Epithelial cell of proximal tubule (primary cell): Measurements from ENCODE around the gene TTC9B. TPM values are rescaled to one million over a fixed set of nuclear protein-coding genes. Genes with fewer than 3 reads are reported as not detected.

Source experiments
- DNase-seq: peaks from one replicate; pipeline ENCODE4 v3.0.0-alpha.2; 2011; ENCODE audit warnings: low read depth
- H3K4me3 ChIP-seq: 2 replicates; pipeline ENCODE4 v1.5.1; 2011; ENCODE audit warnings: low read depth, mild to moderate bottlenecking, low read length
- CTCF ChIP-seq: conservative IDR thresholded peaks from 2 replicates; pipeline ENCODE4 v1.5.1; 2012; ENCODE audit warnings: low read depth, mild to moderate bottlenecking, low read length
- total RNA-seq: library from RNA; depleted of rRNA; stranded (reverse); fragments of >200 nt; gene quantifications from 2 replicates; pipeline ENCODE4 v1.2.3, GENCODE V29; 2015

The TTC9B gene
- total RNA-seq, 1 donor from 2014 or later = not detected

DNA sequence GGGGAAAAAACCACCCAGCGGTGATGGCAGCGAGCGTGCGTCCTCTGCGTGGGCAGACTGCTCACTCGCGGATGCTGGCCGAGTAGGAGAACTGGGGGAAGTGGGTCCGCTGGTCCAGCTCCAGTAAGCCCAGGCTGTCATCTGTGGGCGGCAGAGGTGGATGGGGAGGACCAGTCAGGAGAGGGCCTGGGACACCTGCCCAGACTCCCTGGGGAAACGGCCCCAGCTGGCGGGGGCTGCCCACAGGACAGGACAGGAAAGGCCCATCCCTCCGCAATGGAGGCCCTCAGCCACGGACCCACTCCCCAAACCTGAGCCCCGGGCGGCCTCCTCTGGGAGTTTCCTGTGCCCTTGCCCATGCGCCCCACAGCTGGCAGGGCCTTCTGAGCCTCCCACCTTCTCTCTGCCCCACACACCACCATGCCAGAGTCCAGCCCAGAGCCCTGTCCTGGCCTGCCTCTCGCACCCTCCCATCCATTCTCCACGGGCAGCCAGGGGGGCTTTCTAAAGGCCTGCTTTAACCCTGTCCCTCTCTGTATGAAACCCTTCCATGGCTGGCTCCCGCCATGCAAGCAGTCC, 15.7 kb upstream of the TTC9B start:
- TF ChIP-seq CTCF = no peak
- no peak for DNase-seq
- no peak overlapping the region for H3K4me3 ChIP-seq

GRCh38 chr19:40232949-40233810, 15.0 kb upstream of the TTC9B start:
- H3K4me3 ChIP-seq = no peak overlapping the region
- no peak for DNase-seq
- no peak for TF ChIP-seq CTCF

GRCh38 chr19:40232479-40232878, 14.3 kb upstream of the TTC9B start:
- no peak for DNase-seq
- no peak overlapping the region for H3K4me3 ChIP-seq

DNA sequence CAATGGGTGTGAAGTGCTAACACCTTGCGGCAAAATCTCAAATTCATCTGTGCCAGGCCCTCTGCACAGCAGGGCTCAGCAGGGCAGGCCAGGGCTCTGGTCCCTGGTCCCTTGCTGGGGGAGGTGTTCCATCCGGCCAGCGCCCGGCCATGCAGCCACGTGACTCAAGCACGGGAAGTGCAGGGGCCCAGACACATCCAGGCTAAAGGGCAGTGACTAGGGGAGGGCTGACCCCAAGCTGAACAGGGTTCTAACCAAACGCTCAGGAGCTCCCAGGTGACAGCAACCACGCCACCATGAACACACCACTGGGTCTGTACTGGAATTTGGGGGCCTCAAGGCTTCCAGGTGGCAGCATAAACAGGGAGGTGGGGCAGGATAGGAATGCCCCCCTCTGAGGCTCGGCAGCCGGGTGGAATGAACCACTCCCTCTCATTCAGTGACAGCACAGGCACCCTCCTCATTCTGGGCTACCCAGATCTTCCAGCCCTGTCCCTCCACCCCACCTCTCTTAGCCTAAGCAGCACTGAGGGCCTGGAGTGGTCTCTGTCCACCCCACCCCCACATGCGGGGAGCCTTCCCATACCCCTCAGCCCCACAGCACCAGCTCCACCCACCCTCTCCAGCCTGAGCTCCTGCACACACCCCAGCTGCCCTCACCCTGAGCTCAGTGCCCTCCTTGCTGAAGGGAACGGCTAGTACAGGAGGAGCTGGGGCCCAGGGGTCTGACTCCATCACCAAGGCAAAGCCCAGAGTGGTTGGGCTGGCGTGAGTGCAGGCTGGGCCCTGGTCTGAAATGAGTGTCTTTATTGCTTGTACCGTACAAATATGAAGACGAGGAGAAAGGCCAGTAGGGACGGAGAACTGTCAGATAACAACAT, 13.6 kb upstream of the TTC9B start:
- no peak for DNase-seq
- peak overlapping the region; percentile 14 for H3K4me3 ChIP-seq
- no peak for TF ChIP-seq CTCF

More at GRCh38 chr19:40232479-40232878, 14.3 kb upstream of the TTC9B start:
- no peak for TF ChIP-seq CTCF

GRCh38 chr19:40231057-40231456, 12.9 kb upstream of the TTC9B start:
- TF ChIP-seq CTCF = no peak
- no peak overlapping the region for H3K4me3 ChIP-seq
- DNase-seq = no peak

GRCh38 chr19:40229926-40230417, 11.8 kb upstream of the TTC9B start:
- DNase-seq = no peak
- no peak for TF ChIP-seq CTCF

More at GRCh38 chr19:40229926-40230417, 11.8 kb upstream of the TTC9B start:
- H3K4me3 ChIP-seq = no peak overlapping the region
